ENCODE data around the gene CAPZB. TPM values are rescaled to one million over a fixed set of nuclear protein-coding genes. Genes with fewer than 3 reads are reported as not detected.

Gene CAPZB
- total and polyA plus RNA-seq, 2 donors (not counting 3 experiments of a cell fraction or from before 2014, with no cell fraction given): 196 to 347 TPM

GRCh38 chr1:19439464-19440171 is 45.7 kb downstream of the CAPZB start:
- Histone ChIP-seq H3K9me1 (replicated peaks; ENCODE audit: control insufficient read depth, extremely low read depth, insufficient read depth, low read length) (no peaks in the 10 kb centered on the region), H3K4me3 (replicated peaks in 1 of 3; ENCODE audit: insufficient read depth in 1 of 3, low read depth in 1 of 3, low read length in 3 of 3) (no peak overlapping the region), H3K9me3 (replicated peaks; ENCODE audit: control insufficient read depth, insufficient read depth, low read length) (no peaks in the 10 kb centered on the region), H3K4me2 (ENCODE audit: insufficient read depth, low read length) (no peak overlapping the region), H3K9ac (replicated peaks; ENCODE audit: extremely low read depth, insufficient read depth, low read length) (no peak overlapping the region), H3K27ac (ENCODE audit: insufficient read depth, low read depth, low read length) (no peak overlapping the region), H2AFZ (ENCODE audit: low read depth, low read length) (no peak overlapping the region), H3K4me1 (ENCODE audit: control insufficient read depth, extremely low read depth, insufficient read depth, low read length) (peaks cover 52% of the 10 kb centered on the region), H3K36me3 (ENCODE audit: control insufficient read depth in 2 of 2, extremely low read depth in 1 of 2, insufficient read depth in 2 of 2, low read length in 2 of 2) (no peaks in the 10 kb centered on the region), H3K79me2 (ENCODE audit: control insufficient read depth, insufficient read depth, low read length) (peaks cover 83% of the 10 kb centered on the region), H4K20me1 (replicated peaks; ENCODE audit: control insufficient read depth, extremely low read depth, insufficient read depth, low read length) (no peaks in the 10 kb centered on the region), H3K27me3 (ENCODE audit: control insufficient read depth in 2 of 2, insufficient read depth in 2 of 2, low read length in 2 of 2) (no peaks in the 10 kb centered on the region)
- no peak for FAIRE-seq
- intact Hi-C loops (cut with micrococcal nuclease): loop anchor here (2.0 to 5.0 kb wide), 5 partner anchors 29 to 205 kb away; partner anchors contain the start of genes CAPZB and NBL1
- BruUV-seq (replicated peaks): no TSS peak
- POLR2A ChIA-PET: no interaction called here
- DNase-seq (ENCODE audit: low read depth, low spot score): peak; percentile 33
- CTCF ChIA-PET: interaction anchor here (1.3 to 2.7 kb wide), 4 partner anchors 9 to 212 kb away, joined by 4 to 11 read pairs (median 8); no protein-coding TSS in a partner anchor
- TF ChIP-seq, protein P1, sequence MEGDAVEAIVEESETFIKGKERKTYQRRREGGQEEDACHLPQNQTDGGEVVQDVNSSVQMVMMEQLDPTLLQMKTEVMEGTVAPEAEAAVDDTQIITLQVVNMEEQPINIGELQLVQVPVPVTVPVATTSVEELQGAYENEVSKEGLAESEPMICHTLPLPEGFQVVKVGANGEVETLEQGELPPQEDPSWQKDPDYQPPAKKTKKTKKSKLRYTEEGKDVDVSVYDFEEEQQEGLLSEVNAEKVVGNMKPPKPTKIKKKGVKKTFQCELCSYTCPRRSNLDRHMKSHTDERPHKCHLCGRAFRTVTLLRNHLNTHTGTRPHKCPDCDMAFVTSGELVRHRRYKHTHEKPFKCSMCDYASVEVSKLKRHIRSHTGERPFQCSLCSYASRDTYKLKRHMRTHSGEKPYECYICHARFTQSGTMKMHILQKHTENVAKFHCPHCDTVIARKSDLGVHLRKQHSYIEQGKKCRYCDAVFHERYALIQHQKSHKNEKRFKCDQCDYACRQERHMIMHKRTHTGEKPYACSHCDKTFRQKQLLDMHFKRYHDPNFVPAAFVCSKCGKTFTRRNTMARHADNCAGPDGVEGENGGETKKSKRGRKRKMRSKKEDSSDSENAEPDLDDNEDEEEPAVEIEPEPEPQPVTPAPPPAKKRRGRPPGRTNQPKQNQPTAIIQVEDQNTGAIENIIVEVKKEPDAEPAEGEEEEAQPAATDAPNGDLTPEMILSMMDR (IDR thresholded peaks at IDR 0.05; ENCODE audit: extremely low read depth in 1 of 2, insufficient read depth in 1 of 2, low read depth in 1 of 2, low read length in 2 of 2): peak in 1 of 2 donors; percentile 26
- no peak for TF ChIP-seq FOS (IDR thresholded peaks at IDR 0.05; ENCODE audit: borderline replicate concordance, insufficient read depth, low read length)
- dilution Hi-C loops (cut with MboI; ENCODE audit: extremely low pct_ligation_motif_present, low sequenced_read_pairs): no loop called here
